A673 (cell line): ENCODE measurements around the gene ATE1. TPM values are rescaled to one million over a fixed set of nuclear protein-coding genes. Genes with fewer than 3 reads are reported as not detected.

ENCODE experiments used
- BruUV-seq: library from RNA; stranded (reverse); fragments of 400-500 nt; replicated peaks from 2 replicates; lab custom pipeline; 2021; lab: Mats Ljungman, UMichigan
- CTCF ChIA-PET: fragments of 300-600 bp; sonication (Branson Sonifier 250); formaldehyde crosslinking; loops from one replicate; lab custom pipeline; 2022; ENCODE audit warnings: antibody characterized with exemption; lab: Charles Lee
- POLR2A ChIA-PET: fragments of 300-600 bp; sonication (Branson Sonifier 250); formaldehyde crosslinking; loops from one replicate; lab custom pipeline; 2022; ENCODE audit warnings: antibody characterized with exemption; ENCODE audit not compliant: low non-redundant PET; lab: Charles Lee
- DNase-seq: peaks from one replicate; pipeline ENCODE4 v3.0.0-alpha.2; 2015; ENCODE audit warnings: low spot score
- H3K27ac ChIP-seq: fragments of 200-600 bp; sonication (generic); 2 replicates; pipeline ENCODE4 v1.5.1; 2016; ENCODE audit warnings: mixed run types, low read depth, mild to moderate bottlenecking, mixed read lengths, antibody characterized with exemption, low read length; ENCODE audit not compliant: poor library complexity, severe bottlenecking
- H3K27me3 ChIP-seq: fragments of 200-600 bp; sonication (generic); replicated peaks from 2 replicates; pipeline ENCODE4 v1.6.1; 2017; ENCODE audit warnings: mixed run types, low read depth, mild to moderate bottlenecking, mixed read lengths, antibody characterized with exemption, low read length; ENCODE audit not compliant: insufficient read depth, poor library complexity
- H3K36me3 ChIP-seq: fragments of 200-600 bp; sonication (generic); 2 replicates; pipeline ENCODE4 v1.6.1; 2016; ENCODE audit warnings: mixed run types, mild to moderate bottlenecking, mixed read lengths, antibody characterized with exemption, low read length; ENCODE audit not compliant: insufficient read depth, poor library complexity, severe bottlenecking
- H3K4me1 ChIP-seq: fragments of 200-600 bp; sonication (generic); 2 replicates; pipeline ENCODE4 v1.6.1; 2017; ENCODE audit warnings: mixed run types, mild to moderate bottlenecking, mixed read lengths, antibody characterized with exemption, low read length; ENCODE audit not compliant: insufficient read depth, poor library complexity, severe bottlenecking
- H3K4me3 ChIP-seq: fragments of 200-600 bp; sonication (generic); 2 replicates; pipeline ENCODE4 v1.5.1; 2016; ENCODE audit warnings: low read depth, mixed run types, mild to moderate bottlenecking, mixed read lengths, low read length; ENCODE audit not compliant: poor library complexity, severe bottlenecking
- H3K9me3 ChIP-seq: fragments of 200-600 bp; sonication (generic); 2 replicates; pipeline ENCODE4 v1.6.1; 2016; ENCODE audit warnings: mixed run types, low read depth, mild to moderate bottlenecking, mixed read lengths, antibody characterized with exemption, low read length; ENCODE audit not compliant: poor library complexity, severe bottlenecking
- EZH2 ChIP-seq: fragments of 200-600 bp; sonication (generic); IDR thresholded peaks from 2 replicates; pipeline ENCODE4 v1.6.1; 2017; ENCODE audit warnings: borderline replicate concordance, low read depth, mild to moderate bottlenecking, mixed read lengths, antibody characterized with exemption, low read length; ENCODE audit not compliant: poor library complexity, severe bottlenecking
- intact Hi-C: fragments of 100-400 bp; cut with micrococcal nuclease; formaldehyde crosslinking; loops from one replicate; pipeline ENCODE4 v1.10.0; 2022; ENCODE audit not compliant: unreplicated experiment
- total RNA-seq: library from RNA; stranded (reverse); gene quantifications from 2 replicates; pipeline ENCODE4 v1.2.3, GENCODE V29; 2021
- TF ChIP-seq, protein P1 (sequence below): fragments of 300-800, 200-600 bp; sonication (generic); conservative IDR thresholded peaks from 2 replicates; pipeline ENCODE4 v1.5.1; 2017; ENCODE audit warnings: low read depth, mild to moderate bottlenecking, antibody characterized with exemption, low read length, moderate library complexity, mixed read lengths

ATE1 gene
- total RNA-seq, 1 experiment from 2014 or later: 27.0 TPM

DNA sequence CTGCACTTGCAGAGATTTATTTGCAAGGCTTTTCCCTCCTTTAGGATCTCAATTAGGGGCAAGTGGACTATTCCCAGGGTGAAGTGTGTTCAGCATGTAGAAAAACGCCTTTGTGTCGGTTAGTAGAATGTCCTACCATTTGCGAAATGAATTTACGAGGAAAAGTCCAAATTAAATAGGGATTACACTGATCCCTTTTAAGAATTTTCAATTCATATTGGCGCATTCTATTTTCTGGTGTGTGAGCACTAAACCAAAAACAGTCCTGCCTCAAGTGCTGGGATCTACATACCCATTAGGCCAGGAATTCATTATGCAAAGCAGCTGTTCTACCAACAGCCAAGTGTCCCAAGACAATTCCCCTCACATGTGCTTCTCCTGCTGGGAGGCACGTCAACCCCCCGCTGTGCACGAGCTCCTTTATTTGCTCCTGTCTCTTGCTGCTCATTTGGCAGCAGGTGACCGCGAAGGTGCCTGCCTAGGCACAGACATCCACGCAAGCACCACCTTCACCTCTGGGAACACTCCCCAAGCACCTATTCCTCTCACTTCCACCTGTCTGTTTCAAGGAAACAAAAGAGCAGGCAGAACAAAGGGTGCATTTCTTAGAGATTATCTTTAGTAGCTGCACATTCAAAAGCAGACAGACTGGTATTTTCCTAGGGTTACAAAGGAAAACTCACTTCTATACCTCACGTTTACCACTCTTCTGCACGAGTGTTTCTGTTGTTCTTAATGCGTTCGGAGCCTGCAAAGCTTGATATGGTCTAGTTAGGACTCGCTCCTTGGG is 195.0 kb downstream of the ATE1 start:
- Histone ChIP-seq H3K27me3 (no peaks in the 10 kb centered on the region), H3K4me3 (no peak overlapping the region), H3K9me3 (no peaks in the 10 kb centered on the region), H3K4me1 (no peaks in the 10 kb centered on the region), H3K27ac (no peak overlapping the region), H3K36me3 (no peaks in the 10 kb centered on the region)
- DNase-seq: peak; percentile 18
- ChIA-PET POLR2A (no interaction called here), CTCF (no interaction called here)
- intact Hi-C loops: no loop called here
- no peak for TF ChIP-seq EZH2
- TF ChIP-seq, protein P1, sequence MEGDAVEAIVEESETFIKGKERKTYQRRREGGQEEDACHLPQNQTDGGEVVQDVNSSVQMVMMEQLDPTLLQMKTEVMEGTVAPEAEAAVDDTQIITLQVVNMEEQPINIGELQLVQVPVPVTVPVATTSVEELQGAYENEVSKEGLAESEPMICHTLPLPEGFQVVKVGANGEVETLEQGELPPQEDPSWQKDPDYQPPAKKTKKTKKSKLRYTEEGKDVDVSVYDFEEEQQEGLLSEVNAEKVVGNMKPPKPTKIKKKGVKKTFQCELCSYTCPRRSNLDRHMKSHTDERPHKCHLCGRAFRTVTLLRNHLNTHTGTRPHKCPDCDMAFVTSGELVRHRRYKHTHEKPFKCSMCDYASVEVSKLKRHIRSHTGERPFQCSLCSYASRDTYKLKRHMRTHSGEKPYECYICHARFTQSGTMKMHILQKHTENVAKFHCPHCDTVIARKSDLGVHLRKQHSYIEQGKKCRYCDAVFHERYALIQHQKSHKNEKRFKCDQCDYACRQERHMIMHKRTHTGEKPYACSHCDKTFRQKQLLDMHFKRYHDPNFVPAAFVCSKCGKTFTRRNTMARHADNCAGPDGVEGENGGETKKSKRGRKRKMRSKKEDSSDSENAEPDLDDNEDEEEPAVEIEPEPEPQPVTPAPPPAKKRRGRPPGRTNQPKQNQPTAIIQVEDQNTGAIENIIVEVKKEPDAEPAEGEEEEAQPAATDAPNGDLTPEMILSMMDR: no peak
- no TSS peak for BruUV-seq

DNA sequence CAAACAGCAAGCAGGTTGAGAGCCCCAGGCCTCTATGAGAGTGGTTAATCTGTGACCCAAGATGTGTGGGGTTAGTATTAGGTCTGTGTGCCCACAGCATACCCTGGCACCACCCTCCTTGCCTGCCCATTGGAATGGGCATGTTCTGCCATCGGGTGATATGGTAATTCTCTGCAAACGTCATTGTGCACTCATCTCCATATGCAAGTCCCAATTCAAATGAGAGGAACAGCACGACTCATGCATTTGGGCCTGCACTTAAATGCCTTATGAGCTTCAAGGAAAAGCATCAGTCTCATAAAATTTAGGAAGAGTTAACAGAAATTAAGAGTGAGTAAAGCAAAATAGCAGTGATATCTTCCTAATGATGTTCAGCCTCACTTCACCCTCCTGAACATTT is 195.7 kb downstream of the ATE1 start:
- DNase-seq: no peak
- no peak overlapping the region for H3K4me3 ChIP-seq
- POLR2A ChIA-PET: no interaction called here
- H3K36me3 ChIP-seq: no peaks in the 10 kb centered on the region
- CTCF ChIA-PET: no interaction called here
- intact Hi-C loops: no loop called here
- no peak for TF ChIP-seq EZH2
- TF ChIP-seq, protein P1: no peak
- H3K4me1 ChIP-seq: no peaks in the 10 kb centered on the region
- no peaks in the 10 kb centered on the region for H3K27me3 ChIP-seq
- H3K9me3 ChIP-seq: no peaks in the 10 kb centered on the region
- BruUV-seq: no TSS peak
- no peak overlapping the region for H3K27ac ChIP-seq

DNA sequence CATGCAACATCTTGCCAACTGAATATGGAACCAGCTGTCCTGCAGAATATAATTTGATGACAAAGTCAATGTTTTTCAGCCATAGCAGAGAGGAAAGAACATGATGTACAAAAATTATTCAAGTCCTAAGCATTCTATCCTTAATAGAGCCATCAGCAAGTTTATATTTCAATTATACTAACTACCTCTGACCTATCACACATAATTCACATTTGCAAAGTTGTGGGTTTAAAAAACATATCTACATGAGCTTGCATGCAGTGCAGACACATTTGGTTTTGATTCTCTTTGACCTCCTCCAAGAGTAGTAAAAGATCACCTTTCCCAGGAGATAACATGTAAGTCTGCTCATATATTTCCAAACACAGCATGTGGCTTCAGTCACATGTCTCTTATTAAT is 203.5 kb downstream of the ATE1 start:
- no peak overlapping the region for H3K4me3 ChIP-seq
- H3K27ac ChIP-seq: no peak overlapping the region
- TF ChIP-seq, protein P1: no peak
- no peak for TF ChIP-seq EZH2
- DNase-seq: no peak
- no TSS peak for BruUV-seq
- POLR2A ChIA-PET: no interaction called here
- CTCF ChIA-PET: no interaction called here
- H3K36me3 ChIP-seq: no peaks in the 10 kb centered on the region
- intact Hi-C loops: no loop called here
- H3K27me3 ChIP-seq: no peaks in the 10 kb centered on the region
- no peaks in the 10 kb centered on the region for H3K4me1 ChIP-seq
- no peaks in the 10 kb centered on the region for H3K9me3 ChIP-seq
